Kidney (tissue), 14 donors: ENCODE measurements around the gene C19orf25. TPM values are rescaled to one million over a fixed set of nuclear protein-coding genes. Genes with fewer than 3 reads are reported as not detected.

Source experiments
- DNase-seq, 5 donors: peaks; one replicate each; pipeline ENCODE4 v3.0.0-alpha.2; 2013 to 2020
- FAIRE-seq: peaks from 2 replicates; lab custom pipeline; 2012; peaks lifted over from hg19 to GRCh38; lab: Jason Lieb, UNC
- H3K27ac ChIP-seq, 2 donors: one replicate each; pipeline ENCODE4 v1.7.0; 2013; ENCODE audit warnings: low read depth in 2 of 2, low read length in 2 of 2, inconsistent platforms in 1 of 2
- H3K27me3 ChIP-seq: one replicate; pipeline ENCODE4 v1.7.1; 2013; ENCODE audit warnings: low read length, inconsistent platforms; ENCODE audit not compliant: control insufficient read depth, insufficient read depth
- H3K36me3 ChIP-seq, 3 donors: one replicate each; pipeline versions ENCODE4 v1.7.0 to v1.7.1; 2013; ENCODE audit warnings: low read length in 3 of 3, control low read depth in 1 of 3, inconsistent platforms in 1 of 3; ENCODE audit not compliant: insufficient read depth in 3 of 3, control insufficient read depth in 2 of 3
- H3K4me1 ChIP-seq, 3 donors: one replicate each; pipeline versions ENCODE4 v1.7.0 to v1.7.1; 2013; ENCODE audit warnings: low read length in 3 of 3, inconsistent platforms in 1 of 3, low read depth in 1 of 3; ENCODE audit not compliant: control insufficient read depth in 2 of 3, insufficient read depth in 2 of 3
- H3K4me3 ChIP-seq, 3 donors: one replicate each; pipeline versions ENCODE4 v1.7.0 to v1.8.1; 2013; ENCODE audit warnings: low read length in 3 of 3, control low read depth in 1 of 3, inconsistent platforms in 1 of 3
- H3K9ac ChIP-seq, 3 donors: one replicate each; pipeline versions ENCODE4 v1.7.0 to v1.7.1; 2013; ENCODE audit warnings: low read length in 3 of 3, control low read depth in 1 of 3, inconsistent platforms in 1 of 3
- H3K9me3 ChIP-seq, 3 donors: one replicate each; pipeline versions ENCODE4 v1.7.0 to v1.7.1; 2013; ENCODE audit warnings: low read length in 3 of 3, control low read depth in 1 of 3, inconsistent platforms in 1 of 3; ENCODE audit not compliant: control insufficient read depth in 2 of 3, insufficient read depth in 1 of 3
- CTCF ChIP-seq: IDR thresholded peaks from 3 replicates; pipeline ENCODE4 v1.5.1; 2012; ENCODE audit warnings: mild to moderate bottlenecking, moderate library complexity, borderline replicate concordance; ENCODE audit not compliant: insufficient read depth; ENCODE audit errors: extremely low read depth
- intact Hi-C: fragments of 100-400 bp; cut with DNase I; formaldehyde crosslinking; loops from one replicate; pipeline ENCODE4 v1.11.1; 2022
- polyA plus RNA-seq: library from polyadenylated mRNA; stranded (reverse); fragments of 350-450 nt; fragmentation: Illumina TruSeq; extraction: RNeasy Lipid Tissue Mini Kit (QIAGEN cat#74804); gene quantifications from one replicate; pipeline ENCODE4 v1.2.3, GENCODE V29; 2014; ENCODE audit warnings: low read depth, low replicate concordance; ENCODE audit not compliant: insufficient read depth
- total RNA-seq: library from RNA; stranded (reverse); fragmentation: NEBNext Ultra II Directional; extraction: Animal tissue kit (Norgen Biotek cat#: 25700); gene quantifications from one replicate; pipeline ENCODE4 v1.2.1, GENCODE V29; 2021
- donor health status: control.
- donor health status: control.
- donor health status: control.
- donor health status: control.
- donor health status: control.
- donor health status: DM: yes; HTN: yes; CAD: no.
- donor health status: Normal renal cell carcinoma (clear cell type).

C19orf25 gene
- total and polyA plus RNA-seq, 2 donors from 2014 or later = 32.5 to 50.9 TPM

GRCh38 chr19:1470305-1471009, 8.6 kb downstream of the C19orf25 start:
- DNase-seq (peak in 3 of 5 donors; percentile 66 to 82 (median 80)), FAIRE-seq (no peak)
- Histone ChIP-seq H3K9ac (no peak overlapping the region), H3K27me3 (peaks cover 20% of the 10 kb centered on the region), H3K4me3 (peak overlapping the region in 1 of 3 donors; percentile 3), H3K9me3 (no peaks in the 10 kb centered on the region), H3K4me1 (peaks cover 0 to 31% (median 4%) of the 10 kb centered on the region in 3 donors), H3K36me3 (no peaks in the 10 kb centered on the region), H3K27ac (no peak overlapping the region)
- intact Hi-C loops = no loop called here
- TF ChIP-seq CTCF = no peak

- peak overlapping the region in 1 of 3 donors; percentile 3 for H3K4me3 ChIP-seq
- no peak overlapping the region for H3K27ac ChIP-seq
- TF ChIP-seq CTCF = no peak
- H3K4me1 ChIP-seq = peaks cover 0 to 31% (median 4%) of the 10 kb centered on the region in 3 donors
- no peaks in the 10 kb centered on the region for H3K9me3 ChIP-seq
- no peaks in the 10 kb centered on the region for H3K36me3 ChIP-seq
- FAIRE-seq (no peak), DNase-seq (no peak)
- peaks cover 21% of the 10 kb centered on the region for H3K27me3 ChIP-seq
- intact Hi-C loops = no loop called here
- no peak overlapping the region for H3K9ac ChIP-seq
Measured at GRCh38 chr19:1470055-1470304, 9.0 kb downstream of the C19orf25 start.

- intact Hi-C loops = no loop called here
- Histone ChIP-seq H3K4me3 (no peak overlapping the region), H3K36me3 (no peaks in the 10 kb centered on the region), H3K4me1 (peaks cover 0 to 31% (median 4%) of the 10 kb centered on the region in 3 donors), H3K27ac (no peak overlapping the region), H3K9me3 (no peaks in the 10 kb centered on the region), H3K27me3 (peaks cover 23% of the 10 kb centered on the region), H3K9ac (no peak overlapping the region)
- TF ChIP-seq CTCF = no peak
- no peak for FAIRE-seq
- peak in 3 of 5 donors; percentile 50 to 76 (median 53) for DNase-seq
Measured at GRCh38 chr19:1469255-1470054, 9.6 kb downstream of the C19orf25 start.
